ENCODE measurements around the gene HAUS3.

- no peak for TF ChIP-seq CTCF (IDR thresholded peaks at IDR 0.05 in 2 of 3, conservative IDR thresholded peaks at IDR 0.05 in 1 of 3; ENCODE audit: borderline replicate concordance in 1 of 3, insufficient read depth in 1 of 3, low read depth in 2 of 3, low read length in 2 of 3)
- no peak for TF ChIP-seq EGR1 (IDR thresholded peaks at IDR 0.05; ENCODE audit: low read depth)
- no peak for TF ChIP-seq YY1 (IDR thresholded peaks at IDR 0.05; ENCODE audit: extremely low read depth, insufficient replicate concordance, low read depth, low read length)
- TF ChIP-seq, protein P1, sequence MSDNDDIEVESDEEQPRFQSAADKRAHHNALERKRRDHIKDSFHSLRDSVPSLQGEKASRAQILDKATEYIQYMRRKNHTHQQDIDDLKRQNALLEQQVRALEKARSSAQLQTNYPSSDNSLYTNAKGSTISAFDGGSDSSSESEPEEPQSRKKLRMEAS (IDR thresholded peaks at IDR 0.05) = no peak
- no peak for TF ChIP-seq ZBTB33 (IDR thresholded peaks at IDR 0.05; ENCODE audit: extremely low read depth, insufficient replicate concordance, low read length)
- TF ChIP-seq EZH2phosphoT487 (IDR thresholded peaks at IDR 0.05; ENCODE audit: borderline replicate concordance) = no peak
- TF ChIP-seq REST (IDR thresholded peaks at IDR 0.05; ENCODE audit: low read depth) = no peak
- no peak for TF ChIP-seq EZH2 (IDR thresholded peaks at IDR 0.05)
Observed at GRCh38 chr4:2269206-2269531, 27.2 kb upstream of the HAUS3 start.
